ENCODE data around the gene PARVB.

PARVB gene

GRCh38 chr22:44116331-44116730 lies 92.2 kb downstream of the PARVB start:
- DNase-seq: no peak

GRCh38 chr22:44116755-44117684 lies 92.9 kb downstream of the PARVB start:
- no peak for DNase-seq

GRCh38 chr22:44117746-44118145 lies 93.6 kb downstream of the PARVB start:
- no peak for DNase-seq

- DNase-seq: no peak
Observed at GRCh38 chr22:44118645-44119315, 94.7 kb downstream of the PARVB start.

GRCh38 chr22:44119669-44120313 lies 95.7 kb downstream of the PARVB start:
- DNase-seq: no peak

GRCh38 chr22:44120314-44120704 lies 96.2 kb downstream of the PARVB start:
- no peak for DNase-seq

GRCh38 chr22:44125421-44125820 lies 101.3 kb downstream of the PARVB start:
- no peak for DNase-seq

- no peak for DNase-seq
Observed at GRCh38 chr22:44126807-44127206, 102.7 kb downstream of the PARVB start.

- no peak for DNase-seq
Observed at GRCh38 chr22:44127356-44127755, 103.3 kb downstream of the PARVB start.

GRCh38 chr22:44128958-44129618 lies 105.0 kb downstream of the PARVB start:
- DNase-seq: no peak

- DNase-seq: no peak
Observed at GRCh38 chr22:44129619-44129976, 105.5 kb downstream of the PARVB start.

GRCh38 chr22:44130076-44130711 lies 106.1 kb downstream of the PARVB start:
- no peak for DNase-seq

GRCh38 chr22:44131412-44131811 lies 107.3 kb downstream of the PARVB start:
- no peak for DNase-seq

GRCh38 chr22:44131989-44132685 lies 108.0 kb downstream of the PARVB start:
- DNase-seq: no peak

GRCh38 chr22:44132724-44133123 lies 108.6 kb downstream of the PARVB start:
- no peak for DNase-seq

GRCh38 chr22:44133161-44133560 lies 109.1 kb downstream of the PARVB start:
- DNase-seq: no peak

GRCh38 chr22:44133901-44134571 lies 109.9 kb downstream of the PARVB start:
- DNase-seq: no peak

GRCh38 chr22:44136112-44136511 lies 112.0 kb downstream of the PARVB start:
- DNase-seq: no peak

GRCh38 chr22:44136786-44137185 lies 112.7 kb downstream of the PARVB start:
- no peak for DNase-seq

GRCh38 chr22:44137415-44137814 lies 113.3 kb downstream of the PARVB start:
- no peak for DNase-seq

GRCh38 chr22:44139773-44140172 lies 115.7 kb downstream of the PARVB start:
- DNase-seq: no peak
